Measurements from ENCODE around the gene SGF29. TPM values are rescaled to one million over a fixed set of nuclear protein-coding genes. Genes with fewer than 3 reads are reported as not detected.

Gene SGF29
- 20.7 to 26.1 TPM (median 21.3 TPM) in 5 replicates for total RNA-seq (2022; extraction: Qiagen RNA extraction; ENCODE audit: low read depth)

GRCh38 chr16:28553776-28554633 lies at the start of gene SGF29:
TSS of gene SGF29 (plus strand) at chr16:28553920. CDS start at chr16:28581070, 27,150 bp downstream.

GRCh38 chr16:28538733-28539596 lies 14.8 kb upstream of the SGF29 start, which contains the start of gene NUPR1:
TSS of gene NUPR1 (minus strand) at chr16:28538974. CDS start at chr16:28538907, 67 bp downstream.

GRCh38 chr16:28596840-28597691 lies 43.3 kb downstream of the SGF29 start, which contains the start of gene SULT1A2:
TSS of gene SULT1A2 (minus strand) at chr16:28597050. CDS start at chr16:28595930, 1,120 bp downstream.

GRCh38 chr16:28609631-28610594 lies 56.2 kb downstream of the SGF29 start, which contains the start of gene SULT1A1:
TSS of gene SULT1A1 (minus strand) at chr16:28610044. CDS start at chr16:28608855, 1,189 bp downstream.

GRCh38 chr16:28637765-28638164 lies 84.0 kb downstream of the SGF29 start, which contains the start of gene NPIPB8:
TSS of gene NPIPB8 (plus strand) at chr16:28638065. CDS start at chr16:28638361, 296 bp downstream.

Other genes starting within 250 kb of the SGF29 start
- 1.6 to 2.0 TPM (median 1.9 TPM) in 5 replicates for gene NPIPB6, start 190.4 kb upstream of the SGF29 start, total RNA-seq (2022; extraction: Qiagen RNA extraction; ENCODE audit: low read depth)
- 50.0 to 118 TPM (median 72.1 TPM) in 5 replicates for gene EIF3CL, start 150.1 kb upstream of the SGF29 start, total RNA-seq (2022; extraction: Qiagen RNA extraction; ENCODE audit: low read depth)
- gene NPIPB7, start 81.6 kb upstream of the SGF29 start, total RNA-seq (2022; extraction: Qiagen RNA extraction; ENCODE audit: low read depth), result 0.17 to 0.51 TPM (median 0.40 TPM) in 3 of 5 replicates, not detected in the others
- 21.5 to 36.4 TPM (median 28.3 TPM) in 5 replicates for gene CLN3, start 61.8 kb upstream of the SGF29 start, total RNA-seq (2022; extraction: Qiagen RNA extraction; ENCODE audit: low read depth)
- gene APOBR, start 59.3 kb upstream of the SGF29 start, total RNA-seq (2022; extraction: Qiagen RNA extraction; ENCODE audit: low read depth), result 0.06 to 0.10 TPM (median 0.07 TPM) in 5 replicates
- not detected in 5 replicates for gene IL27, start 47.1 kb upstream of the SGF29 start, total RNA-seq (2022; extraction: Qiagen RNA extraction; ENCODE audit: low read depth)
- gene NUPR1, start 14.9 kb upstream of the SGF29 start, total RNA-seq (2022; extraction: Qiagen RNA extraction; ENCODE audit: low read depth), result 10.7 to 28.8 TPM (median 16.5 TPM) in 5 replicates
- gene SULT1A2, start 43.1 kb downstream of the SGF29 start, total RNA-seq (2022; extraction: Qiagen RNA extraction; ENCODE audit: low read depth), result 0.08 TPM in 1 of 5 replicates, not detected in the others
- 4.2 to 6.7 TPM (median 5.5 TPM) in 5 replicates for gene SULT1A1, start 56.1 kb downstream of the SGF29 start, total RNA-seq (2022; extraction: Qiagen RNA extraction; ENCODE audit: low read depth)
- gene NPIPB8, start 84.1 kb downstream of the SGF29 start, total RNA-seq (2022; extraction: Qiagen RNA extraction; ENCODE audit: low read depth), result not detected in 5 replicates
- 194 to 402 TPM (median 337 TPM) in 5 replicates for gene EIF3C, start 157.5 kb downstream of the SGF29 start, total RNA-seq (2022; extraction: Qiagen RNA extraction; ENCODE audit: low read depth)
- gene NPIPB9, start 197.9 kb downstream of the SGF29 start, total RNA-seq (2022; extraction: Qiagen RNA extraction; ENCODE audit: low read depth), result 1.5 to 2.7 TPM (median 1.7 TPM) in 5 replicates